ENCODE results near the gene PRDM16. TPM values are rescaled to one million over a fixed set of nuclear protein-coding genes. Genes with fewer than 3 reads are reported as not detected.
"Not testable (repeated sequence)": the region's sequence is repeated elsewhere in the genome, so short reads cannot be mapped to it uniquely, and the experiment has no call there.

Gene PRDM16
- total RNA-seq, 1 donor from 2014 or later: 0.43 TPM

- H3K4me3 Mint-ChIP-seq (ENCODE audit: unreplicated experiment): no peak overlapping the region
- H3K27ac ChIP-seq (ENCODE audit: low read depth, low read length): no peak overlapping the region
- DNase-seq (ENCODE audit: low read depth) (no peak), FAIRE-seq (no peak)
- no peaks in the 10 kb centered on the region for H3K4me1 ChIP-seq (ENCODE audit: insufficient read depth, low read length)
- H3K4me2 ChIP-seq (ENCODE audit: low read length): no peak overlapping the region
- H3K36me3 Mint-ChIP-seq (ENCODE audit: low read depth, unreplicated experiment): no peaks in the 10 kb centered on the region
- H3K9me3 Mint-ChIP-seq (ENCODE audit: unreplicated experiment): no peaks in the 10 kb centered on the region
- no peaks in the 10 kb centered on the region for H3K36me3 ChIP-seq (ENCODE audit: insufficient read depth, low read length)
- H3K9ac ChIP-seq (ENCODE audit: low read length): no peak overlapping the region
- H3K27me3 ChIP-seq (ENCODE audit: insufficient read depth, low read length): no peaks in the 10 kb centered on the region
- no peaks in the 10 kb centered on the region for H3K9me3 ChIP-seq (ENCODE audit: insufficient read depth, low read depth, low read length)
- H4K20me1 ChIP-seq (ENCODE audit: insufficient read depth, low read length): peaks cover 35% of the 10 kb centered on the region
- no peaks in the 10 kb centered on the region for H3K79me2 ChIP-seq (ENCODE audit: insufficient read depth, low read length)
- peaks cover 47% of the 10 kb centered on the region for H3K27me3 Mint-ChIP-seq (ENCODE audit: low read depth, unreplicated experiment)
- H3K27ac Mint-ChIP-seq (ENCODE audit: unreplicated experiment): no peak overlapping the region
- TF ChIP-seq EZH2 (IDR thresholded peaks at IDR 0.05; ENCODE audit: insufficient read depth, low read length): no peak
- TF ChIP-seq, protein P1, sequence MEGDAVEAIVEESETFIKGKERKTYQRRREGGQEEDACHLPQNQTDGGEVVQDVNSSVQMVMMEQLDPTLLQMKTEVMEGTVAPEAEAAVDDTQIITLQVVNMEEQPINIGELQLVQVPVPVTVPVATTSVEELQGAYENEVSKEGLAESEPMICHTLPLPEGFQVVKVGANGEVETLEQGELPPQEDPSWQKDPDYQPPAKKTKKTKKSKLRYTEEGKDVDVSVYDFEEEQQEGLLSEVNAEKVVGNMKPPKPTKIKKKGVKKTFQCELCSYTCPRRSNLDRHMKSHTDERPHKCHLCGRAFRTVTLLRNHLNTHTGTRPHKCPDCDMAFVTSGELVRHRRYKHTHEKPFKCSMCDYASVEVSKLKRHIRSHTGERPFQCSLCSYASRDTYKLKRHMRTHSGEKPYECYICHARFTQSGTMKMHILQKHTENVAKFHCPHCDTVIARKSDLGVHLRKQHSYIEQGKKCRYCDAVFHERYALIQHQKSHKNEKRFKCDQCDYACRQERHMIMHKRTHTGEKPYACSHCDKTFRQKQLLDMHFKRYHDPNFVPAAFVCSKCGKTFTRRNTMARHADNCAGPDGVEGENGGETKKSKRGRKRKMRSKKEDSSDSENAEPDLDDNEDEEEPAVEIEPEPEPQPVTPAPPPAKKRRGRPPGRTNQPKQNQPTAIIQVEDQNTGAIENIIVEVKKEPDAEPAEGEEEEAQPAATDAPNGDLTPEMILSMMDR (IDR thresholded peaks at IDR 0.05; ENCODE audit: insufficient read depth, low read depth, low read length): peak; percentile 41
- no peak overlapping the region for H3K4me3 ChIP-seq (ENCODE audit: insufficient read depth, low read depth, low read length)
- no peaks in the 10 kb centered on the region for H3K4me1 Mint-ChIP-seq (ENCODE audit: low read depth, unreplicated experiment)
- H2AFZ ChIP-seq (ENCODE audit: low read depth, low read length): no peak overlapping the region
Measured at GRCh38 chr1:3283849-3284248, 214.8 kb downstream of the PRDM16 start.

GRCh38 chr1:3284691-3285090 is 215.7 kb downstream of the PRDM16 start:
- Histone ChIP-seq H2AFZ (ENCODE audit: low read depth, low read length) (no peak overlapping the region), H3K9me3 (ENCODE audit: insufficient read depth, low read depth, low read length) (no peaks in the 10 kb centered on the region), H3K4me3 (ENCODE audit: insufficient read depth, low read depth, low read length) (no peak overlapping the region), H3K4me2 (ENCODE audit: low read length) (no peak overlapping the region), H3K9ac (ENCODE audit: low read length) (no peak overlapping the region), H3K36me3 (ENCODE audit: insufficient read depth, low read length) (no peaks in the 10 kb centered on the region), H3K27me3 (ENCODE audit: insufficient read depth, low read length) (no peaks in the 10 kb centered on the region), H4K20me1 (ENCODE audit: insufficient read depth, low read length) (peaks cover 39% of the 10 kb centered on the region), H3K79me2 (ENCODE audit: insufficient read depth, low read length) (no peaks in the 10 kb centered on the region), H3K27ac (ENCODE audit: low read depth, low read length) (no peak overlapping the region), H3K4me1 (ENCODE audit: insufficient read depth, low read length) (no peaks in the 10 kb centered on the region)
- Mint-ChIP-seq H3K36me3 (ENCODE audit: low read depth, unreplicated experiment) (no peaks in the 10 kb centered on the region), H3K4me3 (ENCODE audit: unreplicated experiment) (no peak overlapping the region), H3K4me1 (ENCODE audit: low read depth, unreplicated experiment) (no peaks in the 10 kb centered on the region), H3K27me3 (ENCODE audit: low read depth, unreplicated experiment) (peaks cover 48% of the 10 kb centered on the region), H3K27ac (ENCODE audit: unreplicated experiment) (no peak overlapping the region), H3K9me3 (ENCODE audit: unreplicated experiment) (no peaks in the 10 kb centered on the region)
- TF ChIP-seq, protein P1 (IDR thresholded peaks at IDR 0.05; ENCODE audit: insufficient read depth, low read depth, low read length): no peak
- no peak for TF ChIP-seq EZH2 (IDR thresholded peaks at IDR 0.05; ENCODE audit: insufficient read depth, low read length)
- no peak for DNase-seq (ENCODE audit: low read depth)
- FAIRE-seq: no peak

GRCh38 chr1:3285106-3285740 is 216.2 kb downstream of the PRDM16 start:
- no peaks in the 10 kb centered on the region for H3K9me3 Mint-ChIP-seq (ENCODE audit: unreplicated experiment)
- Histone ChIP-seq H2AFZ (ENCODE audit: low read depth, low read length) (no peak overlapping the region), H3K36me3 (ENCODE audit: insufficient read depth, low read length) (no peaks in the 10 kb centered on the region), H3K4me1 (ENCODE audit: insufficient read depth, low read length) (no peaks in the 10 kb centered on the region), H3K4me2 (ENCODE audit: low read length) (no peak overlapping the region), H3K9ac (ENCODE audit: low read length) (no peak overlapping the region), H3K27me3 (ENCODE audit: insufficient read depth, low read length) (no peaks in the 10 kb centered on the region), H3K27ac (ENCODE audit: low read depth, low read length) (no peak overlapping the region), H3K4me3 (ENCODE audit: insufficient read depth, low read depth, low read length) (no peak overlapping the region), H3K9me3 (ENCODE audit: insufficient read depth, low read depth, low read length) (no peaks in the 10 kb centered on the region), H4K20me1 (ENCODE audit: insufficient read depth, low read length) (peaks cover 36% of the 10 kb centered on the region), H3K79me2 (ENCODE audit: insufficient read depth, low read length) (no peaks in the 10 kb centered on the region)
- DNase-seq (ENCODE audit: low read depth) (no peak), FAIRE-seq (no peak)
- TF ChIP-seq, protein P1 (IDR thresholded peaks at IDR 0.05; ENCODE audit: insufficient read depth, low read depth, low read length): no peak
- no peak for TF ChIP-seq EZH2 (IDR thresholded peaks at IDR 0.05; ENCODE audit: insufficient read depth, low read length)
- H3K27me3 Mint-ChIP-seq (ENCODE audit: low read depth, unreplicated experiment): peaks cover 48% of the 10 kb centered on the region
- no peak overlapping the region for H3K4me3 Mint-ChIP-seq (ENCODE audit: unreplicated experiment)
- no peaks in the 10 kb centered on the region for H3K36me3 Mint-ChIP-seq (ENCODE audit: low read depth, unreplicated experiment)
- H3K27ac Mint-ChIP-seq (ENCODE audit: unreplicated experiment): no peak overlapping the region
- no peaks in the 10 kb centered on the region for H3K4me1 Mint-ChIP-seq (ENCODE audit: low read depth, unreplicated experiment)

DNA sequence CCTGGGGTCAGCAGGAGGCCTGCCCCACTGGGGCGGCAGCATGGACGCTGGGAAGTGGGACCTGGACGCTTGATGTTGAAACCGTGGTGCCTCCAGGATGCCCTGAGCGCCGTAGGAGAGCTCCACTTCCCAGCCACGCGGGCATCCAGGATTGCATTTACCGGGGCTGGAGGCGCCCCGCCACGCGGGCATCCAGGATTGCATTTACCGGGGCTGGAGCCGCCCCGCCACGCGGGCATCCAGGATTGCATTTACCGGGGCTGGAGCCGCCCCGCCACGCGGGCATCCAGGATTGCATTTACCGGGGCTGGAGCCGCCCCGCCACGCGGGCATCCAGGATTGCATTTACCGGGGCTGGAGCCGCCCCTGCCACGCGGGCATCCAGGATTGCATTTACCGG is 218.1 kb downstream of the PRDM16 start:
- peaks cover 25% of the 10 kb centered on the region for H4K20me1 ChIP-seq (ENCODE audit: insufficient read depth, low read length)
- not testable (repeated sequence) for H3K9me3 Mint-ChIP-seq (ENCODE audit: unreplicated experiment); DNase-seq (ENCODE audit: low read depth); H3K9me3 ChIP-seq (ENCODE audit: insufficient read depth, low read depth, low read length); H3K79me2 ChIP-seq (ENCODE audit: insufficient read depth, low read length); H3K4me1 ChIP-seq (ENCODE audit: insufficient read depth, low read length); H3K4me3 Mint-ChIP-seq (ENCODE audit: unreplicated experiment); H3K4me3 ChIP-seq (ENCODE audit: insufficient read depth, low read depth, low read length); FAIRE-seq; H3K9ac ChIP-seq (ENCODE audit: low read length); H3K27ac Mint-ChIP-seq (ENCODE audit: unreplicated experiment); H3K36me3 Mint-ChIP-seq (ENCODE audit: low read depth, unreplicated experiment); H2AFZ ChIP-seq (ENCODE audit: low read depth, low read length); H3K27me3 ChIP-seq (ENCODE audit: insufficient read depth, low read length); H3K36me3 ChIP-seq (ENCODE audit: insufficient read depth, low read length); H3K27ac ChIP-seq (ENCODE audit: low read depth, low read length); H3K4me1 Mint-ChIP-seq (ENCODE audit: low read depth, unreplicated experiment); H3K4me2 ChIP-seq (ENCODE audit: low read length)
- H3K27me3 Mint-ChIP-seq (ENCODE audit: low read depth, unreplicated experiment): peaks cover 37% of the 10 kb centered on the region

Measured in astrocyte (in vitro differentiated cells and primary cell).